Measurements from ENCODE around the gene ST6GALNAC4. TPM values are rescaled to one million over a fixed set of nuclear protein-coding genes. Genes with fewer than 3 reads are reported as not detected.

The ST6GALNAC4 gene
- total and polyA plus RNA-seq, 9 of the 15 experiments (the other 6 are each of a cell fraction or from before 2014, with no cell fraction given) = 2.6 to 43.1 (median 15.4) TPM

DNA sequence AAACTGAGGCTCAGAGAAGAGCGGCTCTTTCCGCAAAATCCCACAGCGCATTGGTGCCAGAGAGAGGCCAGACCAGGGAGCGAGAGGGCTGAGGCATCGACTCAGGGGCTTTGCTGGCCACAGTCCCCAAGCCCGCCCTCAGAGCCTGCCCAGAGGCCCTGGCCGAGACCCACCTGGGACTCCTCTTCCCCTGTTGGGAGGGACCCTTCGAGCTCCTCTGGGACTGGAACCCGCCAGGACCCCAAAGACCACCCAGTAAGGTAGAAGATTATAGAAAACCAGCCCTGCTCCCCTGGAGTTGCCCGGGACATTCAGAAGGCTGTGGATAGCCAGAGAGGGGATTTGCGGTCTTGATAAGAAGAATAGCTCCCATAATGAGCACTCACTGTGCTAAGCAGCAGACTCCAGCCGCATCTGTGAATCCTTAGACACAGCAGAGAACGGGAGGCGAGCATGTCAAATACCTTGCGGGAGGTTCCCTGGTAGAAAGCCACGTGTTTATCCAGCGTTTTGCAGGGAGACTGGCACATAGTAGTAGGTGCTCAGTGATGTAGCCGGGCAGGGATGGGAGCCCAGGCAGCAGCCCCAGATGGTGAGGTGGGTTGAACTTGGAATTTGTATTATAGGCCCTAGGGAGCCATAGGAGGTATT lies 38.7 kb downstream of the ST6GALNAC4 start (continued):
- TF ChIP-seq, protein P1, sequence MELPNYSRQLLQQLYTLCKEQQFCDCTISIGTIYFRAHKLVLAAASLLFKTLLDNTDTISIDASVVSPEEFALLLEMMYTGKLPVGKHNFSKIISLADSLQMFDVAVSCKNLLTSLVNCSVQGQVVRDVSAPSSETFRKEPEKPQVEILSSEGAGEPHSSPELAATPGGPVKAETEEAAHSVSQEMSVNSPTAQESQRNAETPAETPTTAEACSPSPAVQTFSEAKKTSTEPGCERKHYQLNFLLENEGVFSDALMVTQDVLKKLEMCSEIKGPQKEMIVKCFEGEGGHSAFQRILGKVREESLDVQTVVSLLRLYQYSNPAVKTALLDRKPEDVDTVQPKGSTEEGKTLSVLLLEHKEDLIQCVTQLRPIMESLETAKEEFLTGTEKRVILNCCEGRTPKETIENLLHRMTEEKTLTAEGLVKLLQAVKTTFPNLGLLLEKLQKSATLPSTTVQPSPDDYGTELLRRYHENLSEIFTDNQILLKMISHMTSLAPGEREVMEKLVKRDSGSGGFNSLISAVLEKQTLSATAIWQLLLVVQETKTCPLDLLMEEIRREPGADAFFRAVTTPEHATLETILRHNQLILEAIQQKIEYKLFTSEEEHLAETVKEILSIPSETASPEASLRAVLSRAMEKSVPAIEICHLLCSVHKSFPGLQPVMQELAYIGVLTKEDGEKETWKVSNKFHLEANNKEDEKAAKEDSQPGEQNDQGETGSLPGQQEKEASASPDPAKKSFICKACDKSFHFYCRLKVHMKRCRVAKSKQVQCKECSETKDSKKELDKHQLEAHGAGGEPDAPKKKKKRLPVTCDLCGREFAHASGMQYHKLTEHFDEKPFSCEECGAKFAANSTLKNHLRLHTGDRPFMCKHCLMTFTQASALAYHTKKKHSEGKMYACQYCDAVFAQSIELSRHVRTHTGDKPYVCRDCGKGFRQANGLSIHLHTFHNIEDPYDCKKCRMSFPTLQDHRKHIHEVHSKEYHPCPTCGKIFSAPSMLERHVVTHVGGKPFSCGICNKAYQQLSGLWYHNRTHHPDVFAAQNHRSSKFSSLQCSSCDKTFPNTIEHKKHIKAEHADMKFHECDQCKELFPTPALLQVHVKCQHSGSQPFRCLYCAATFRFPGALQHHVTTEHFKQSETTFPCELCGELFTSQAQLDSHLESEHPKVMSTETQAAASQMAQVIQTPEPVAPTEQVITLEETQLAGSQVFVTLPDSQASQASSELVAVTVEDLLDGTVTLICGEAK (IDR thresholded peaks at IDR 0.05) = peak; percentile 52; the same call in 1 of the 2 replicates
- TF ChIP-seq, protein P1 (CRISPR knock-in tag; IDR thresholded peaks at IDR 0.05) = no peak
- TF ChIP-seq, protein P2, sequence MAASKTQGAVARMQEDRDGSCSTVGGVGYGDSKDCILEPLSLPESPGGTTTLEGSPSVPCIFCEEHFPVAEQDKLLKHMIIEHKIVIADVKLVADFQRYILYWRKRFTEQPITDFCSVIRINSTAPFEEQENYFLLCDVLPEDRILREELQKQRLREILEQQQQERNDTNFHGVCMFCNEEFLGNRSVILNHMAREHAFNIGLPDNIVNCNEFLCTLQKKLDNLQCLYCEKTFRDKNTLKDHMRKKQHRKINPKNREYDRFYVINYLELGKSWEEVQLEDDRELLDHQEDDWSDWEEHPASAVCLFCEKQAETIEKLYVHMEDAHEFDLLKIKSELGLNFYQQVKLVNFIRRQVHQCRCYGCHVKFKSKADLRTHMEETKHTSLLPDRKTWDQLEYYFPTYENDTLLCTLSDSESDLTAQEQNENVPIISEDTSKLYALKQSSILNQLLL (CRISPR knock-in tag; IDR thresholded peaks at IDR 0.05; ENCODE audit: borderline replicate concordance) = no peak
- TF ChIP-seq, protein P3, sequence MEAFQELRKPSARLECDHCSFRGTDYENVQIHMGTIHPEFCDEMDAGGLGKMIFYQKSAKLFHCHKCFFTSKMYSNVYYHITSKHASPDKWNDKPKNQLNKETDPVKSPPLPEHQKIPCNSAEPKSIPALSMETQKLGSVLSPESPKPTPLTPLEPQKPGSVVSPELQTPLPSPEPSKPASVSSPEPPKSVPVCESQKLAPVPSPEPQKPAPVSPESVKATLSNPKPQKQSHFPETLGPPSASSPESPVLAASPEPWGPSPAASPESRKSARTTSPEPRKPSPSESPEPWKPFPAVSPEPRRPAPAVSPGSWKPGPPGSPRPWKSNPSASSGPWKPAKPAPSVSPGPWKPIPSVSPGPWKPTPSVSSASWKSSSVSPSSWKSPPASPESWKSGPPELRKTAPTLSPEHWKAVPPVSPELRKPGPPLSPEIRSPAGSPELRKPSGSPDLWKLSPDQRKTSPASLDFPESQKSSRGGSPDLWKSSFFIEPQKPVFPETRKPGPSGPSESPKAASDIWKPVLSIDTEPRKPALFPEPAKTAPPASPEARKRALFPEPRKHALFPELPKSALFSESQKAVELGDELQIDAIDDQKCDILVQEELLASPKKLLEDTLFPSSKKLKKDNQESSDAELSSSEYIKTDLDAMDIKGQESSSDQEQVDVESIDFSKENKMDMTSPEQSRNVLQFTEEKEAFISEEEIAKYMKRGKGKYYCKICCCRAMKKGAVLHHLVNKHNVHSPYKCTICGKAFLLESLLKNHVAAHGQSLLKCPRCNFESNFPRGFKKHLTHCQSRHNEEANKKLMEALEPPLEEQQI (IDR thresholded peaks at IDR 0.05) = no peak
- no peak for TF ChIP-seq EZH2 (IDR thresholded peaks at IDR 0.05; ENCODE audit: borderline replicate concordance, low read depth, low read length)
- no peak for TF ChIP-seq ZNF431 (CRISPR knock-in tag; IDR thresholded peaks at IDR 0.05)
- TF ChIP-seq COPS2 (conservative IDR thresholded peaks at IDR 0.05) = no peak
- peak; percentile 34 for TF ChIP-seq ETV5 (CRISPR knock-in tag; IDR thresholded peaks at IDR 0.05; ENCODE audit: low read depth)
- TF ChIP-seq CEBPG (CRISPR knock-in tag; IDR thresholded peaks at IDR 0.05) = no peak
- no peak for TF ChIP-seq CEBPG (tag; conservative IDR thresholded peaks at IDR 0.05 in 1 of 2, IDR thresholded peaks at IDR 0.05 in 1 of 2)
- no peak for TF ChIP-seq EP400 (IDR thresholded peaks at IDR 0.05)
